ENCODE measurements around the gene NCK1.
A peak's percentile ranks its signal among the peaks of the same experiment; 100 is the strongest.

The NCK1 gene

GRCh38 chr3:136838641-136839555 lies 23.1 kb upstream of the NCK1 start:
- Histone ChIP-seq H3K36me3 (ENCODE audit: insufficient read depth, low read depth, low read length) (peaks cover 21% of the 10 kb centered on the region), H3K9me3 (ENCODE audit: insufficient read depth, low read depth, low read length) (no peaks in the 10 kb centered on the region), H3K27me3 (ENCODE audit: insufficient read depth, low read length) (no peaks in the 10 kb centered on the region), H3K4me1 (ENCODE audit: insufficient read depth, low read length) (peaks cover 14% of the 10 kb centered on the region), H3K27ac (ENCODE audit: low read length) (no peak overlapping the region), H3K4me3 (ENCODE audit: low read length) (peak overlapping the region; percentile 0; the same call in 1 of the 2 replicates), H3K9ac (ENCODE audit: low read depth, low read length) (no peak overlapping the region; the same call in 1 of the 2 replicates)

GRCh38 chr3:136839556-136839931 lies 22.5 kb upstream of the NCK1 start:
- no peak overlapping the region for H3K9ac ChIP-seq (ENCODE audit: low read depth, low read length)

GRCh38 chr3:136840252-136840651 lies 21.8 kb upstream of the NCK1 start:
- no peak overlapping the region for H3K27ac ChIP-seq (ENCODE audit: low read length)
- H3K9ac ChIP-seq (ENCODE audit: low read depth, low read length): no peak overlapping the region
- peaks cover 29% of the 10 kb centered on the region for H3K36me3 ChIP-seq (ENCODE audit: insufficient read depth, low read depth, low read length)
- no peaks in the 10 kb centered on the region for H3K9me3 ChIP-seq (ENCODE audit: insufficient read depth, low read depth, low read length)
- H3K4me3 ChIP-seq (ENCODE audit: low read length): no peak overlapping the region
- peaks cover 14% of the 10 kb centered on the region for H3K4me1 ChIP-seq (ENCODE audit: insufficient read depth, low read length)
- no peaks in the 10 kb centered on the region for H3K27me3 ChIP-seq (ENCODE audit: insufficient read depth, low read length)

More at GRCh38 chr3:136839556-136839931, 22.5 kb upstream of the NCK1 start:
- H3K9me3 ChIP-seq (ENCODE audit: insufficient read depth, low read depth, low read length): no peaks in the 10 kb centered on the region
- H3K4me3 ChIP-seq (ENCODE audit: low read length): no peak overlapping the region
- H3K4me1 ChIP-seq (ENCODE audit: insufficient read depth, low read length): peaks cover 14% of the 10 kb centered on the region
- no peak overlapping the region for H3K27ac ChIP-seq (ENCODE audit: low read length)
- H3K36me3 ChIP-seq (ENCODE audit: insufficient read depth, low read depth, low read length): peaks cover 22% of the 10 kb centered on the region
- no peaks in the 10 kb centered on the region for H3K27me3 ChIP-seq (ENCODE audit: insufficient read depth, low read length)

DNA sequence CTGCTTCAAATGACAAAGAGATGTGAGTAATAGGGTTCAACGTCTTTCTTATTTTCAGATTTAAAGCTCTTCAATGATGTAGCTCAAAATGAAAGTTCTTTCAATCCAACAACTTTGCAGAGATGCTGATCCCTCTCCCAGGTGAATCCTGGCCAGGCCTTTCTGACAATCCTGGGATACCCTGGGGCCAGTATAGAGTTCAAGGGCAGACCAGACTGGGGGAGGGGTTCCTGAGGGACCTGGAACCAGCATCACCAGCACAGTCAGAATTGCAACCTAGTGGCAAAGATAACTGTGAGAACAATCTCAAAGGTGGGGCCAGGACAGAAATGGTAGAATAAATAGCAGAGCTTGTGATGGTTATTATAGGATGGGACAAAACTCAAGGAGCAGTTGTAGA lies 19.7 kb upstream of the NCK1 start:
- Histone ChIP-seq H3K36me3 (ENCODE audit: insufficient read depth, low read depth, low read length) (peaks cover 32% of the 10 kb centered on the region; the same call in 1 of the 2 replicates), H3K27ac (ENCODE audit: low read length) (no peak overlapping the region), H3K9me3 (ENCODE audit: insufficient read depth, low read depth, low read length) (no peaks in the 10 kb centered on the region), H3K9ac (ENCODE audit: low read depth, low read length) (no peak overlapping the region), H3K27me3 (ENCODE audit: insufficient read depth, low read length) (no peaks in the 10 kb centered on the region), H3K4me3 (ENCODE audit: low read length) (no peak overlapping the region), H3K4me1 (ENCODE audit: insufficient read depth, low read length) (peaks cover 14% of the 10 kb centered on the region)

- peaks cover 23% of the 10 kb centered on the region; the same call in 1 of the 2 replicates for H3K36me3 ChIP-seq (ENCODE audit: insufficient read depth, low read depth, low read length)
- no peaks in the 10 kb centered on the region for H3K27me3 ChIP-seq (ENCODE audit: insufficient read depth, low read length)
- H3K9ac ChIP-seq (ENCODE audit: low read depth, low read length): no peak overlapping the region
- no peaks in the 10 kb centered on the region; the same call in 1 of the 2 replicates for H3K4me1 ChIP-seq (ENCODE audit: insufficient read depth, low read length)
- no peak overlapping the region for H3K27ac ChIP-seq (ENCODE audit: low read length)
- H3K9me3 ChIP-seq (ENCODE audit: insufficient read depth, low read depth, low read length): no peaks in the 10 kb centered on the region
- H3K4me3 ChIP-seq (ENCODE audit: low read length): no peak overlapping the region
Observed at GRCh38 chr3:136844724-136845123, 17.3 kb upstream of the NCK1 start.

DNA sequence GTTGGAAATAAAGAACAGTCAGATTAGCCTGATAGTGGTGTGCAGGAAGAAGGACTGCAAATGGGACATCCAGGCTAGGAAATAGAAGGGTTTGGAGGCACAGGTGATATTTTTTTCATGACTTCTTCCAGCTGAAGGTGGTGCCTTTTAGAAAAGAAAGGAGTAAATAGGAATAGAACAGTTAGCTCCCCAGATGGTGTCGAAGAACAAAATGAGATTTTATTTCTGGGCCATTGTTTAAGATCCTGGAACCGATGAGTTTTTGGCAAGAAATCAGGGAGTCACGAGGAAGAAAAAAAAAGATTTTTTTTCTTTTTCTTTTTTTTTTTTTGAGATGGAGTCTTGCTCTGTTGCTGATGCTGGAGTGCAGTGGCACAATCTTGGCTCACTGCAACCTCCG lies 9.8 kb upstream of the NCK1 start:
- H3K4me1 ChIP-seq (ENCODE audit: insufficient read depth, low read length): no peaks in the 10 kb centered on the region
- H3K27me3 ChIP-seq (ENCODE audit: insufficient read depth, low read length): no peaks in the 10 kb centered on the region
- H3K9ac ChIP-seq (ENCODE audit: low read depth, low read length): no peak overlapping the region
- H3K4me3 ChIP-seq (ENCODE audit: low read length): no peak overlapping the region
- no peak overlapping the region for H3K27ac ChIP-seq (ENCODE audit: low read length)
- H3K9me3 ChIP-seq (ENCODE audit: insufficient read depth, low read depth, low read length): no peaks in the 10 kb centered on the region
- H3K36me3 ChIP-seq (ENCODE audit: insufficient read depth, low read depth, low read length): peaks cover 10% of the 10 kb centered on the region

- Histone ChIP-seq H3K4me3 (ENCODE audit: low read length) (no peak overlapping the region), H3K9me3 (ENCODE audit: insufficient read depth, low read depth, low read length) (no peaks in the 10 kb centered on the region), H3K4me1 (ENCODE audit: insufficient read depth, low read length) (peaks cover 17% of the 10 kb centered on the region; the same call in 1 of the 2 replicates), H3K27ac (ENCODE audit: low read length) (no peak overlapping the region), H3K36me3 (ENCODE audit: insufficient read depth, low read depth, low read length) (peaks cover 10% of the 10 kb centered on the region), H3K27me3 (ENCODE audit: insufficient read depth, low read length) (no peaks in the 10 kb centered on the region), H3K9ac (ENCODE audit: low read depth, low read length) (no peak overlapping the region)
Observed at GRCh38 chr3:136856665-136857064, 5.3 kb upstream of the NCK1 start.

DNA sequence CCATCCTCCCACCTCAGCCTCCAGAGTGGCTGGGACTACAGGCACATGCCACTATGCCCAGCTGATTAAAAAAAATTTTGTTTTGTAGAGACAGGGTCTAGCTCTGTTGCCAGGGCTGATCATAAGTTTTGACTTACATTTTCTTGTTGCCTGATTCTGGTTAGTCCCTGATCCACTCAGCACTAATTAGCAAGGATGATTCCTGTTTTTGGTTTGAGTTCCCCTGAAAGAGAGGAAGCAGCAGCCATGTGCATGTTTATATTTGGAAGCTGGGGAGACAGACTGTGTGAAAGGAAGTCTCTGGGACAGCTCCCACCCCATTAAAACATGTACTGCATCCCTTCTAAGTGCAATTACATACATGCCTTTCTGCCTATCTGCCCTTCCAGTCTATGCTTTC lies 3.6 kb upstream of the NCK1 start:
- Histone ChIP-seq H3K4me3 (ENCODE audit: low read length) (no peak overlapping the region), H3K36me3 (ENCODE audit: insufficient read depth, low read depth, low read length) (peaks cover 10% of the 10 kb centered on the region), H3K4me1 (ENCODE audit: insufficient read depth, low read length) (peaks cover 19% of the 10 kb centered on the region; the same call in 1 of the 2 replicates), H3K27ac (ENCODE audit: low read length) (no peak overlapping the region), H3K9ac (ENCODE audit: low read depth, low read length) (no peak overlapping the region), H3K27me3 (ENCODE audit: insufficient read depth, low read length) (no peaks in the 10 kb centered on the region), H3K9me3 (ENCODE audit: insufficient read depth, low read depth, low read length) (no peaks in the 10 kb centered on the region)

GRCh38 chr3:136860541-136860940 lies 1.5 kb upstream of the NCK1 start:
- H3K4me1 ChIP-seq (ENCODE audit: insufficient read depth, low read length): peaks cover 21% of the 10 kb centered on the region; the same call in 1 of the 2 replicates
- peak overlapping the region; percentile 90; the same call in 1 of the 2 replicates for H3K9ac ChIP-seq (ENCODE audit: low read depth, low read length)
- no peaks in the 10 kb centered on the region for H3K27me3 ChIP-seq (ENCODE audit: insufficient read depth, low read length)
- peak overlapping the region; percentile 1 for H3K27ac ChIP-seq (ENCODE audit: low read length)
- no peaks in the 10 kb centered on the region for H3K9me3 ChIP-seq (ENCODE audit: insufficient read depth, low read depth, low read length)
- H3K4me3 ChIP-seq (ENCODE audit: low read length): peak overlapping the region; percentile 98
- H3K36me3 ChIP-seq (ENCODE audit: insufficient read depth, low read depth, low read length): no peaks in the 10 kb centered on the region

GRCh38 chr3:136862617-136863322 lies 762 bp downstream of the NCK1 start:
- Histone ChIP-seq H3K27me3 (ENCODE audit: insufficient read depth, low read length) (no peaks in the 10 kb centered on the region), H3K4me3 (ENCODE audit: low read length) (peak overlapping the region; percentile 98), H3K4me1 (ENCODE audit: insufficient read depth, low read length) (peaks cover 21% of the 10 kb centered on the region; the same call in 1 of the 2 replicates), H3K36me3 (ENCODE audit: insufficient read depth, low read depth, low read length) (no peaks in the 10 kb centered on the region), H3K9ac (ENCODE audit: low read depth, low read length) (peak overlapping the region; percentile 83; the same call in 1 of the 2 replicates), H3K9me3 (ENCODE audit: insufficient read depth, low read depth, low read length) (no peaks in the 10 kb centered on the region), H3K27ac (ENCODE audit: low read length) (peak overlapping the region; percentile 83)

DNA sequence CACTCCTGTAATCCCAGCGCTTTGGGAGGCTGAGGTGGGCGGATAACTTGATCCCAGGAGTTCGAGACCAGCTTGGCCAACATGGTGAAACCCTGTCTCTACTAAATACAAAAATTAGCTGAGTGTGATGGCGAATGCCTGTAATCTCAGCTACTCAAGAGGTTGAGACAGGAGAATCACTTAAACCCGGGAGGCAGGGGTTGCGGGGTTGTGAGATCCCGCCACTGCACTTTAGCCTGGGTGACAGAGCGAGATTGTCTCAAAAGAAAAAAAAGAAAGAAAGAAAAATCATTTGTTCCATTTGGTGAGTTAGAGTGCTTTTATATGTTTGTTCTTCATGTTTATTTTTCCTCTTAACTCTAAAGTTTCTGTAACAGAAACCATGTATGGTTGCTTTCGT lies 7.3 kb downstream of the NCK1 start:
- no peaks in the 10 kb centered on the region for H3K9me3 ChIP-seq (ENCODE audit: insufficient read depth, low read depth, low read length)
- H3K4me1 ChIP-seq (ENCODE audit: insufficient read depth, low read length): no peaks in the 10 kb centered on the region
- H3K36me3 ChIP-seq (ENCODE audit: insufficient read depth, low read depth, low read length): peaks cover 6% of the 10 kb centered on the region; the same call in 1 of the 2 replicates

More for the DNA sequence above, 7.3 kb downstream of the NCK1 start:
- no peak overlapping the region for H3K27ac ChIP-seq (ENCODE audit: low read length)
- no peak overlapping the region for H3K9ac ChIP-seq (ENCODE audit: low read depth, low read length)
- H3K4me3 ChIP-seq (ENCODE audit: low read length): no peak overlapping the region
- H3K27me3 ChIP-seq (ENCODE audit: insufficient read depth, low read length): no peaks in the 10 kb centered on the region

Data from iPS-20b (cell line).